ENCODE data around the gene CEP112.

The CEP112 gene

GRCh38 chr17:65933290-65933689 lies 258.6 kb downstream of the CEP112 start:
- Histone ChIP-seq H3K27ac (no peak overlapping the region), H2AFZ (ENCODE audit: low read depth) (no peak overlapping the region), H3K79me2 (ENCODE audit: insufficient read depth, low read depth) (no peaks in the 10 kb centered on the region), H3K4me1 (ENCODE audit: low read depth, poor library complexity, severe bottlenecking) (no peaks in the 10 kb centered on the region), H3K4me3 (IDR thresholded peaks at IDR 0.05; ENCODE audit: insufficient read depth, low read depth, low read length) (no peak overlapping the region), H4K20me1 (ENCODE audit: insufficient read depth) (no peaks in the 10 kb centered on the region), H3K27me3 (ENCODE audit: insufficient read depth, low read depth) (no peaks in the 10 kb centered on the region), H3K9ac (no peak overlapping the region), H3K36me3 (ENCODE audit: insufficient read depth) (no peaks in the 10 kb centered on the region), H3K4me2 (no peak overlapping the region)
- TF ChIP-seq CTCF (conservative IDR thresholded peaks at IDR 0.05; ENCODE audit: low read depth, low read length), result no peak

- Histone ChIP-seq H3K4me1 (ENCODE audit: low read depth, poor library complexity, severe bottlenecking) (no peaks in the 10 kb centered on the region), H3K4me3 (IDR thresholded peaks at IDR 0.05; ENCODE audit: insufficient read depth, low read depth, low read length) (no peak overlapping the region), H3K36me3 (ENCODE audit: insufficient read depth) (no peaks in the 10 kb centered on the region; the same call in 1 of the 2 replicates), H3K27me3 (ENCODE audit: insufficient read depth, low read depth) (no peaks in the 10 kb centered on the region), H3K4me2 (no peak overlapping the region), H3K9ac (no peak overlapping the region), H4K20me1 (ENCODE audit: insufficient read depth) (no peaks in the 10 kb centered on the region), H2AFZ (ENCODE audit: low read depth) (no peak overlapping the region), H3K27ac (no peak overlapping the region), H3K79me2 (ENCODE audit: insufficient read depth, low read depth) (no peaks in the 10 kb centered on the region)
- no peak for TF ChIP-seq CTCF (conservative IDR thresholded peaks at IDR 0.05; ENCODE audit: low read depth, low read length)
These were observed 260.4 kb downstream of the CEP112 start for GRCh38 chr17:65931246-65932149.

GRCh38 chr17:65930140-65930730 lies 261.7 kb downstream of the CEP112 start:
- H3K4me3 ChIP-seq (IDR thresholded peaks at IDR 0.05; ENCODE audit: insufficient read depth, low read depth, low read length), result no peak overlapping the region
- no peak overlapping the region for H3K4me2 ChIP-seq
- H3K9ac ChIP-seq, result no peak overlapping the region
- no peak for TF ChIP-seq CTCF (conservative IDR thresholded peaks at IDR 0.05; ENCODE audit: low read depth, low read length)
- H3K27me3 ChIP-seq (ENCODE audit: insufficient read depth, low read depth), result no peaks in the 10 kb centered on the region
- no peak overlapping the region for H3K27ac ChIP-seq
- no peaks in the 10 kb centered on the region; the same call in 1 of the 2 replicates for H3K36me3 ChIP-seq (ENCODE audit: insufficient read depth)
- no peaks in the 10 kb centered on the region for H3K79me2 ChIP-seq (ENCODE audit: insufficient read depth, low read depth)
- no peak overlapping the region for H2AFZ ChIP-seq (ENCODE audit: low read depth)
- no peaks in the 10 kb centered on the region for H4K20me1 ChIP-seq (ENCODE audit: insufficient read depth)
- H3K4me1 ChIP-seq (ENCODE audit: low read depth, poor library complexity, severe bottlenecking), result no peaks in the 10 kb centered on the region

- Histone ChIP-seq H3K27me3 (ENCODE audit: insufficient read depth, low read depth) (no peaks in the 10 kb centered on the region), H2AFZ (ENCODE audit: low read depth) (no peak overlapping the region), H3K36me3 (ENCODE audit: insufficient read depth) (no peaks in the 10 kb centered on the region; the same call in 1 of the 2 replicates), H3K79me2 (ENCODE audit: insufficient read depth, low read depth) (no peaks in the 10 kb centered on the region), H3K27ac (no peak overlapping the region), H3K4me3 (IDR thresholded peaks at IDR 0.05; ENCODE audit: insufficient read depth, low read depth, low read length) (no peak overlapping the region), H4K20me1 (ENCODE audit: insufficient read depth) (no peaks in the 10 kb centered on the region), H3K4me1 (ENCODE audit: low read depth, poor library complexity, severe bottlenecking) (no peaks in the 10 kb centered on the region), H3K9ac (no peak overlapping the region), H3K4me2 (no peak overlapping the region)
- TF ChIP-seq CTCF (conservative IDR thresholded peaks at IDR 0.05; ENCODE audit: low read depth, low read length), result no peak
These were observed 265.3 kb downstream of the CEP112 start for GRCh38 chr17:65926599-65926998.
